Measurements from ENCODE around the gene TRAM2.

DNA sequence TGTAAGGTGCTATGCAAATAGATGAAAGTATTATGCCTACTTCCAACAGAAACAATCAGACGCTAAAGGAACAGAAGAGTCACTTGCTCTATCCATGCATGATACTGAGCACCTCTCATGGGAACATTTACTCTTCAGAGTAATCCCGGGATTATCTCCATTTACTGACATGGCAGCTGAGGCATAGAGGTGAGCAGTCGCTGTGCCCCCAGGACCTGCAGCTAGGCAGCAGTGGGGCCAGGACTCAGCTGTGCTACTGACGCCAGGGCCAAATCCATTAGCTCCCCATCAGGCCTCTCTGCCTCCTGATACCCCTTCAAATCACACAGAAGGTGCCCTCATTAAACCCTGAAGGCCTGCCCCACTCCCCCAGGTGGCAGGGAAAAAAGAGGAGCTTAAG is 51.9 kb downstream of the TRAM2 start:
- TF ChIP-seq CTCF (conservative IDR thresholded peaks at IDR 0.05) (no peak), ZFX (IDR thresholded peaks at IDR 0.05) (no peak)
